Colonic mucosa (tissue), 4 donors: ENCODE data around the gene TARS1. TPM values are rescaled to one million over a fixed set of nuclear protein-coding genes. Genes with fewer than 3 reads are reported as not detected.

ENCODE experiments used
- DNase-seq: peaks from one replicate; pipeline ENCODE4 v3.0.0-alpha.2; 2020
- H3K27ac ChIP-seq: fragments of 200-600 bp; one replicate; pipeline ENCODE4 v1.8.0; 2021
- H3K27me3 ChIP-seq: fragments of 200-600 bp; one replicate; pipeline ENCODE4 v1.8.0; 2021
- H3K36me3 ChIP-seq: fragments of 200-600 bp; one replicate; pipeline ENCODE4 v1.8.0; 2021
- H3K4me1 ChIP-seq: fragments of 200-600 bp; one replicate; pipeline ENCODE4 v1.8.0; 2021; ENCODE audit warnings: mild to moderate bottlenecking
- H3K4me3 ChIP-seq: fragments of 200-600 bp; one replicate; pipeline ENCODE4 v1.8.0; 2021
- H3K9ac ChIP-seq, 2 donors: one replicate each; pipeline ENCODE4 v1.7.0; 2013; ENCODE audit warnings: control low read depth in 2 of 2, low read depth in 2 of 2, low read length in 2 of 2
- H3K9me3 ChIP-seq: fragments of 200-600 bp; one replicate; pipeline ENCODE4 v1.8.0; 2021
- CTCF ChIP-seq: fragments of 200-600 bp; IDR thresholded peaks from one replicate; pipeline ENCODE4 v1.8.0; 2022; ENCODE audit warnings: antibody characterized with exemption, mild to moderate bottlenecking
- intact Hi-C: fragments of 100-400 bp; cut with DNase I; formaldehyde crosslinking; loops from one replicate; pipeline ENCODE4 v1.14.1; 2022
- total RNA-seq, 2 donors: library from RNA; stranded (reverse); fragmentation: NEBNext Ultra II Directional in 1 of 2; extraction: Animal tissue kit (Norgen Biotek cat#: 25700) in 1 of 2; gene quantifications; one replicate each; pipeline ENCODE4 v1.2.1, GENCODE V29; 2021
- donor health status: healthy.
- donor health status: DM: no; HTN: no; CAD: no.
- donor health status: DM: no; HTN: no; CAD: no.

TARS1 gene
- total RNA-seq, 2 donors from 2014 or later = 146 to 187 TPM

- no peaks in the 10 kb centered on the region for H3K36me3 ChIP-seq
- no peaks in the 10 kb centered on the region for H3K4me1 ChIP-seq
- H3K9ac ChIP-seq = no peak overlapping the region
- no peaks in the 10 kb centered on the region for H3K27me3 ChIP-seq
- no peak overlapping the region for H3K4me3 ChIP-seq
- no peak for DNase-seq
- H3K27ac ChIP-seq = no peak overlapping the region
- intact Hi-C loops = no loop called here
- no peaks in the 10 kb centered on the region for H3K9me3 ChIP-seq
- TF ChIP-seq CTCF = no peak
Measured at GRCh38 chr5:33415811-33416354, 24.9 kb upstream of the TARS1 start.

DNA sequence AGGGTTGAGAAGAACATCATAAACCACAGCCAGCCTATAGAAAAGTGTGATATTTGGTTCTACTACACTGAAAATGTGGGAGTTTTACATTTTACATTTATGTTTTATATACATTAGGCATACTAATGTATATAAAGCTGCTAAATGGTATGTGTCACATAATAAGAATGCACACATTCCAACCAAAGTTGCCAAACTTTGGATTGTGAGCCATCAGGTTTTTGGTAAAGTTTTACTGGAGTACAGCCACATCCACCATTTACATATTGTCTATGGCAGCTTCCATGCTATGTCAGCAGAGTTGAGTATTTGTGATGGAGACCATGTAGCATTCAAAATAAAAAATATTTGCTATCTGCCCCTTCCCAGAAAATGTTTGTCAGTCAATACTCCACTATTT, 23.1 kb upstream of the TARS1 start:
- no peaks in the 10 kb centered on the region for H3K36me3 ChIP-seq
- no peak overlapping the region for H3K27ac ChIP-seq
- H3K9ac ChIP-seq = no peak overlapping the region
- no peaks in the 10 kb centered on the region for H3K4me1 ChIP-seq
- no peak for DNase-seq
- intact Hi-C loops = no loop called here
- H3K9me3 ChIP-seq = no peaks in the 10 kb centered on the region
- no peaks in the 10 kb centered on the region for H3K27me3 ChIP-seq
- no peak for TF ChIP-seq CTCF
- H3K4me3 ChIP-seq = no peak overlapping the region

DNA sequence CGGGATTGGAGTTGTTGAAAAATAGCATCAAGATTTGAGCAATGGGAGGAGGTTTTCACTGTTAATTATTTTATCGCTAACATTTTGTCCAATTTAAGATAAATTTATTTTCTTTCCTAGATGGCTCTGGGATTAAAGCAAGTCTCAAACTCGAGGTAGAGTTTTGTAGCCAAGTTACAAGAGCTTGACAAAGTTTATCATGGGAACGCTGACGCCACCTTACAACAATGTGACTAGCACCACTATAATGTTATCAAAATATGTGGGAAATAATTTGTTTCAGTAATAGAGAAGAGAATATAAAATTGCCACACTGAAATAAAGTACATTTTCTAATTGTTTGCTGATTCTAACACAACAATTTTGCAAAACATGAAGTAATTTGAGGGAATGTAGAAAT, 19.8 kb upstream of the TARS1 start:
- intact Hi-C loops = loop anchor here (5.0 kb wide), 1 partner anchor 714 kb away; no protein-coding TSS in a partner anchor
- H3K27ac ChIP-seq = no peak overlapping the region
- no peaks in the 10 kb centered on the region for H3K4me1 ChIP-seq
- no peak overlapping the region for H3K4me3 ChIP-seq
- DNase-seq = no peak
- H3K9me3 ChIP-seq = no peaks in the 10 kb centered on the region
- H3K9ac ChIP-seq = no peak overlapping the region
- no peaks in the 10 kb centered on the region for H3K27me3 ChIP-seq
- TF ChIP-seq CTCF = no peak
- H3K36me3 ChIP-seq = no peaks in the 10 kb centered on the region

DNA sequence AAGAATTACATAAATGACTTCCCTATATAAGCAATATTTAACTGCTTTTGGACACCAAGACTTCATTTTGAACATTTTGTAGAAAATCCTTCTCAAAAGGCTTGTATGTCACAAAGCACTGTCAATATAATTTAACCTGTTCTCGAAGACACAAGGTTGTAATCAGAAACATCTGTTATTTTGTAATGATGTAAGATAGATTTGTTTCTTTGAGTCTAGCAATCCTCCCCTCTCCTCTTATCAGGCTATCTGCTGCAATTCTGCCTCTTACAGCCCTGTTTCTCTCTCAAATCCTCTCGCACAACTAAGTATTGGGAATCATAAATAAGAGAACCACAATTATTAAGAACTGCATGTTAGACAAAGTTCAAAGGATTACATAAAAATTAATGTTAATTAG, 18.6 kb upstream of the TARS1 start:
- intact Hi-C loops = loop anchor here (5.0 kb wide), 1 partner anchor 715 kb away; no protein-coding TSS in a partner anchor
- DNase-seq = no peak

GRCh38 chr5:33423018-33423630, 17.6 kb upstream of the TARS1 start:
- no peaks in the 10 kb centered on the region for H3K27me3 ChIP-seq
- intact Hi-C loops = loop anchor here (5.0 kb wide), 1 partner anchor 716 kb away; no protein-coding TSS in a partner anchor
- TF ChIP-seq CTCF = peak; percentile 30
- H3K36me3 ChIP-seq = no peaks in the 10 kb centered on the region
- no peaks in the 10 kb centered on the region for H3K4me1 ChIP-seq
- no peak overlapping the region for H3K4me3 ChIP-seq
- DNase-seq = no peak
- no peaks in the 10 kb centered on the region for H3K9me3 ChIP-seq
- no peak overlapping the region for H3K27ac ChIP-seq
- no peak overlapping the region for H3K9ac ChIP-seq

More for the DNA sequence above, 18.6 kb upstream of the TARS1 start:
- no peaks in the 10 kb centered on the region for H3K36me3 ChIP-seq
- no peak overlapping the region for H3K27ac ChIP-seq
- H3K9me3 ChIP-seq = no peaks in the 10 kb centered on the region
- H3K9ac ChIP-seq = no peak overlapping the region
- H3K4me3 ChIP-seq = no peak overlapping the region
- H3K27me3 ChIP-seq = no peaks in the 10 kb centered on the region
- no peak for TF ChIP-seq CTCF
- H3K4me1 ChIP-seq = no peaks in the 10 kb centered on the region
